A549 (cell line): ENCODE measurements around the gene FCRL1. TPM values are rescaled to one million over a fixed set of nuclear protein-coding genes. Genes with fewer than 3 reads are reported as not detected.

Experiments used
- ATAC-seq, 2 experiments: fragments of 200-7000 bp in 1 of 2; fragments of >200 bp in 1 of 2; cut with Nextera tagmentation in 1 of 2; cut with Tn5 transposase in 1 of 2; 3 replicates each; pipeline versions ENCODE4 v1.8.0 to v1.9.1; 2018 to 2020; ENCODE audit warnings: mild to moderate bottlenecking in 1 of 2, moderate library complexity in 1 of 2
- CTCF ChIA-PET: fragments of 300-600 bp; sonication (Branson Sonifier 250); formaldehyde crosslinking; extraction: SDS; loops from one replicate; lab custom pipeline; 2021; ENCODE audit warnings: antibody characterized with exemption, inconsistent platforms; lab: Yijun Ruan, JAX
- POLR2A ChIA-PET: fragments of 350-600 bp; formaldehyde crosslinking; extraction: SDS; loops from one replicate; lab custom pipeline; 2021; ENCODE audit warnings: antibody characterized with exemption, inconsistent platforms; lab: Yijun Ruan, JAX
- DNase-seq, 2 experiments: peaks; one replicate each; pipeline versions ENCODE4 v3.0.0 to v3.0.0-alpha.2; 2011 to 2016; ENCODE audit warnings: low read depth in 1 of 2, low spot score in 1 of 2
- FAIRE-seq: peaks from 2 replicates; lab custom pipeline; 2011; peaks lifted over from hg19 to GRCh38; lab: Jason Lieb, UNC
- H3K27ac ChIP-seq, 2 experiments: fragments of >200 bp; sonication (Bioruptor Twin); formaldehyde crosslinking; 3 replicates each; pipeline ENCODE4 v1.5.1; 2016 to 2017
- H3K4me1 ChIP-seq: fragments of >200 bp; sonication (Bioruptor Twin); formaldehyde crosslinking; 3 replicates; pipeline ENCODE4 v1.6.1; 2016
- H3K4me2 ChIP-seq: fragments of >200 bp; sonication (Bioruptor Twin); formaldehyde crosslinking; 3 replicates; pipeline ENCODE4 v1.6.1; 2016
- H3K4me3 ChIP-seq: fragments of >200 bp; sonication (Bioruptor Twin); formaldehyde crosslinking; 3 replicates; pipeline ENCODE4 v1.5.1; 2016
- H3K9me3 ChIP-seq: fragments of >200 bp; sonication (Bioruptor Twin); formaldehyde crosslinking; 3 replicates; pipeline ENCODE4 v1.6.1; 2016
- BCL3 ChIP-seq: fragments of >200 bp; sonication (Bioruptor Twin); formaldehyde crosslinking; IDR thresholded peaks from 3 replicates; pipeline ENCODE4 v1.6.1; 2016
- CHD4 ChIP-seq: fragments of 200-600 bp; sonication (generic); IDR thresholded peaks from 2 replicates; pipeline ENCODE4 v1.6.1; 2016; ENCODE audit warnings: antibody characterized with exemption, mild to moderate bottlenecking, borderline replicate concordance
- E2F6 ChIP-seq: IDR thresholded peaks from 2 replicates; pipeline ENCODE4 v1.6.1; 2012; ENCODE audit warnings: low read depth, borderline replicate concordance
- ELK1 ChIP-seq: fragments of 150-350 bp; IDR thresholded peaks from 2 replicates; pipeline ENCODE4 v1.6.1; 2014; ENCODE audit warnings: low read depth, mild to moderate bottlenecking, low read length
- FOSL2 ChIP-seq, 2 experiments: fragments of 450-650 bp in 1 of 2; fragments of >200 bp in 1 of 2; sonication (Bioruptor Twin) in 1 of 2; formaldehyde crosslinking; IDR thresholded peaks; 2 replicates each; pipeline versions ENCODE4 v1.5.0 to v1.6.1; 2016 to 2020; ENCODE audit warnings: mild to moderate bottlenecking in 1 of 2, moderate library complexity in 1 of 2
- HDAC2 ChIP-seq: fragments of 200-600 bp; sonication (generic); IDR thresholded peaks from 2 replicates; pipeline ENCODE4 v1.6.1; 2016
- HOXA7 ChIP-seq: fragments of 250-450 bp; sonication (Bioruptor Pico); IDR thresholded peaks from 2 replicates; pipeline ENCODE4 v1.5.0; 2020; ENCODE audit warnings: mild to moderate bottlenecking, moderate library complexity
- HOXB5 ChIP-seq: fragments of 250-450 bp; sonication (Bioruptor Pico); IDR thresholded peaks from 2 replicates; pipeline ENCODE4 v1.5.0; 2020; ENCODE audit warnings: mild to moderate bottlenecking, moderate library complexity
- JUN ChIP-seq, 2 experiments: fragments of >200 bp; sonication (Bioruptor Twin); formaldehyde crosslinking; IDR thresholded peaks; 2 replicates in 1 of 2; 3 replicates in 1 of 2; pipeline ENCODE4 v1.6.1; 2016 to 2017
- KDM5A ChIP-seq: fragments of 200-600 bp; sonication (generic); IDR thresholded peaks from 2 replicates; pipeline ENCODE4 v1.6.1; 2016; ENCODE audit warnings: antibody characterized with exemption, mild to moderate bottlenecking
- NPAS2 ChIP-seq: fragments of 250-450 bp; sonication (Bioruptor Pico); IDR thresholded peaks from 2 replicates; pipeline ENCODE4 v1.8.0; 2022; ENCODE audit warnings: mild to moderate bottlenecking, moderate library complexity, borderline replicate concordance
- POLR2A ChIP-seq: IDR thresholded peaks from 2 replicates; pipeline ENCODE4 v1.6.1; 2012; ENCODE audit warnings: mild to moderate bottlenecking, low read length
- RCOR1 ChIP-seq: fragments of 150-350 bp; IDR thresholded peaks from 2 replicates; pipeline ENCODE4 v1.6.1; 2014; ENCODE audit warnings: antibody characterized with exemption, low read length, low read depth
- RNF2 ChIP-seq: fragments of 200-600 bp; sonication (generic); IDR thresholded peaks from 2 replicates; pipeline ENCODE4 v1.6.1; 2016; ENCODE audit warnings: low read depth, mild to moderate bottlenecking, antibody characterized with exemption, moderate library complexity, borderline replicate concordance
- TFCP2L1 ChIP-seq: fragments of 250-450 bp; sonication (Bioruptor Pico); IDR thresholded peaks from 2 replicates; pipeline ENCODE4 v1.5.0; 2021; ENCODE audit warnings: mild to moderate bottlenecking
- TP53 ChIP-seq: fragments of 250-450 bp; sonication (Bioruptor Pico); IDR thresholded peaks from 2 replicates; pipeline ENCODE4 v1.5.0; 2021; ENCODE audit warnings: mild to moderate bottlenecking, moderate library complexity
- ZFP36 ChIP-seq: fragments of 450-650 bp; IDR thresholded peaks from 2 replicates; pipeline ENCODE4 v1.6.1; 2014; ENCODE audit warnings: borderline replicate concordance; ENCODE audit not compliant: partially characterized antibody
- WGBS: methylation state at CpG from one replicate; pipeline ENCODE4 v1.1.6; 2017; ENCODE audit errors: missing lambda C conversion rate; 5-methylcytosine and 5-hydroxymethylcytosine counted together
- polyA plus RNA-seq, 4 experiments: library from polyadenylated mRNA; depleted of rRNA in 3 of 4; stranded (reverse); fragments of >200 nt; fragmentation: RNase III in 1 of 4; extraction: RNeasy Plus Mini Kit Qiagen cat#74134 plus additional on column Dnase treatment in 1 of 4; gene quantifications; 2 replicates in 3 of 4; 3 replicates in 1 of 4; pipeline ENCODE4 v1.2.3, GENCODE V29; 2011 to 2017
- TF ChIP-seq, protein P1 (sequence below): IDR thresholded peaks from 2 replicates; pipeline ENCODE4 v1.6.1; 2012
- TF ChIP-seq, protein P2 (sequence below): fragments of >200 bp; sonication (Bioruptor Twin); formaldehyde crosslinking; IDR thresholded peaks from 3 replicates; pipeline ENCODE4 v1.5.1; 2016
- TF ChIP-seq, protein P3 (sequence below): fragments of 250-450 bp; sonication (Bioruptor Pico); IDR thresholded peaks from 2 replicates; pipeline ENCODE4 v1.5.0; 2020; ENCODE audit warnings: low read depth, mild to moderate bottlenecking, moderate library complexity

FCRL1 gene
- polyA plus RNA-seq, 2 of the 4 experiments (the other 2 are of a cell fraction): not detected

- no peak for TF ChIP-seq POLR2A
These were observed 36.6 kb upstream of the FCRL1 start (continued) for GRCh38 chr1:157856538-157856937.

GRCh38 chr1:157852476-157852875, 32.6 kb upstream of the FCRL1 start:
- POLR2A ChIA-PET: no interaction called here
- Histone ChIP-seq H3K4me3 (no peak overlapping the region), H3K27ac (no peak overlapping the region), H3K4me2 (no peak overlapping the region), H3K4me1 (no peaks in the 10 kb centered on the region), H3K9me3 (no peaks in the 10 kb centered on the region)
- 0% methylated on average over 3 of the region's 3 CpGs for WGBS
- DNase-seq (no peak), ATAC-seq (no peak), FAIRE-seq (no peak)
- TF ChIP-seq FOSL2 (IDR thresholded peaks at IDR 0.05) (no peak), FOSL2 (CRISPR knock-in tag; IDR thresholded peaks at IDR 0.05) (no peak), HDAC2 (no peak), BCL3 (no peak), RNF2 (no peak), E2F6 (no peak), NPAS2 (no peak), JUN (IDR thresholded peaks at IDR 0.05) (no peak), KDM5A (no peak), HOXB5 (CRISPR knock-in tag) (no peak), ELK1 (no peak), TFCP2L1 (CRISPR knock-in tag) (no peak), ZFP36 (no peak), POLR2A (no peak), RCOR1 (no peak)
- TF ChIP-seq, protein P1, sequence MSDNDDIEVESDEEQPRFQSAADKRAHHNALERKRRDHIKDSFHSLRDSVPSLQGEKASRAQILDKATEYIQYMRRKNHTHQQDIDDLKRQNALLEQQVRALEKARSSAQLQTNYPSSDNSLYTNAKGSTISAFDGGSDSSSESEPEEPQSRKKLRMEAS: no peak
- TF ChIP-seq, protein P2, sequence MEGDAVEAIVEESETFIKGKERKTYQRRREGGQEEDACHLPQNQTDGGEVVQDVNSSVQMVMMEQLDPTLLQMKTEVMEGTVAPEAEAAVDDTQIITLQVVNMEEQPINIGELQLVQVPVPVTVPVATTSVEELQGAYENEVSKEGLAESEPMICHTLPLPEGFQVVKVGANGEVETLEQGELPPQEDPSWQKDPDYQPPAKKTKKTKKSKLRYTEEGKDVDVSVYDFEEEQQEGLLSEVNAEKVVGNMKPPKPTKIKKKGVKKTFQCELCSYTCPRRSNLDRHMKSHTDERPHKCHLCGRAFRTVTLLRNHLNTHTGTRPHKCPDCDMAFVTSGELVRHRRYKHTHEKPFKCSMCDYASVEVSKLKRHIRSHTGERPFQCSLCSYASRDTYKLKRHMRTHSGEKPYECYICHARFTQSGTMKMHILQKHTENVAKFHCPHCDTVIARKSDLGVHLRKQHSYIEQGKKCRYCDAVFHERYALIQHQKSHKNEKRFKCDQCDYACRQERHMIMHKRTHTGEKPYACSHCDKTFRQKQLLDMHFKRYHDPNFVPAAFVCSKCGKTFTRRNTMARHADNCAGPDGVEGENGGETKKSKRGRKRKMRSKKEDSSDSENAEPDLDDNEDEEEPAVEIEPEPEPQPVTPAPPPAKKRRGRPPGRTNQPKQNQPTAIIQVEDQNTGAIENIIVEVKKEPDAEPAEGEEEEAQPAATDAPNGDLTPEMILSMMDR: no peak
- TF ChIP-seq, protein P3, sequence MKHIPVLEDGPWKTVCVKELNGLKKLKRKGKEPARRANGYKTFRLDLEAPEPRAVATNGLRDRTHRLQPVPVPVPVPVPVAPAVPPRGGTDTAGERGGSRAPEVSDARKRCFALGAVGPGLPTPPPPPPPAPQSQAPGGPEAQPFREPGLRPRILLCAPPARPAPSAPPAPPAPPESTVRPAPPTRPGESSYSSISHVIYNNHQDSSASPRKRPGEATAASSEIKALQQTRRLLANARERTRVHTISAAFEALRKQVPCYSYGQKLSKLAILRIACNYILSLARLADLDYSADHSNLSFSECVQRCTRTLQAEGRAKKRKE (CRISPR knock-in tag): no peak
- CTCF ChIA-PET: interaction anchor here (0.5 to 1.6 kb wide), 2 partner anchors 10 to 129 kb away, joined by 3 read pairs; no protein-coding TSS in a partner anchor

- no peak for TF ChIP-seq TP53 (CRISPR knock-in tag)
- no peak for TF ChIP-seq NPAS2
- TF ChIP-seq HOXA7 (CRISPR knock-in tag): no peak
- TF ChIP-seq CHD4: no peak
- TF ChIP-seq, all 56 proteins: peak for 0
- Histone ChIP-seq H3K9me3 (no peaks in the 10 kb centered on the region), H3K27ac (no peak overlapping the region), H3K4me2 (no peak overlapping the region), H3K4me1 (no peaks in the 10 kb centered on the region), H3K4me3 (no peak overlapping the region)
- CTCF ChIA-PET: no interaction called here
- POLR2A ChIA-PET: no interaction called here
- FAIRE-seq (no peak), ATAC-seq (no peak), DNase-seq (no peak)
- WGBS: 37% methylated on average over 2 of the region's 2 CpGs
These were observed 29.4 kb upstream of the FCRL1 start for GRCh38 chr1:157849229-157849875.
